Spleen (tissue), 7 donors: ENCODE measurements around the gene MMP15.

ENCODE experiments used
- CTCF ChIP-seq, 11 experiments: fragments of 200-600 bp in 7 of 11; fragments of 450-650 bp in 4 of 11; sonication (generic) in 4 of 11; IDR thresholded peaks in 8 of 11; conservative IDR thresholded peaks in 3 of 11; 1 replicate in 7 of 11; 2 replicates in 4 of 11; pipeline versions ENCODE4 v1.4.0 to v1.8.0; 2016 to 2021; ENCODE audit warnings: antibody characterized with exemption in 11 of 11, inconsistent platforms in 4 of 11, mild to moderate bottlenecking in 1 of 11
- POLR2A ChIP-seq, 3 donors: fragments of 450-650 bp; IDR thresholded peaks; one replicate each; pipeline ENCODE4 v1.5.1; 2017; ENCODE audit warnings: antibody characterized with exemption in 3 of 3, mild to moderate bottlenecking in 1 of 3
- POLR2AphosphoS5 ChIP-seq, 3 donors: sonication (generic); formaldehyde crosslinking; IDR thresholded peaks; one replicate each; pipeline ENCODE4 v1.5.1; 2017; ENCODE audit warnings: antibody characterized with exemption in 3 of 3
- donor health status: DM: no; HTN: no; CAD: no; lungs with moderate emphysema.
- donor health status: DM: no; HTN: no; CAD: no.
- donor health status: DM: no; HTN: no; CAD: no.

- TF ChIP-seq CTCF (IDR thresholded peaks at IDR 0.05 in 8 of 11, conservative IDR thresholded peaks at IDR 0.05 in 3 of 11) (no peak), POLR2AphosphoS5 (IDR thresholded peaks at IDR 0.05) (peak in 1 of 3 donors; percentile 40), POLR2A (IDR thresholded peaks at IDR 0.05) (no peak)
Measured at GRCh38 chr16:57996406-57997175, 29.0 kb upstream of the MMP15 start.
